Left lung (tissue), 10 donors: Measurements from ENCODE around the gene SPOP. TPM values are rescaled to one million over a fixed set of nuclear protein-coding genes. Genes with fewer than 3 reads are reported as not detected.

Source experiments
- ATAC-seq: fragments of 200-7000 bp; cut with Tn5 transposase; one replicate; pipeline ENCODE4 v1.9.1; 2020; ENCODE audit warnings: moderate library complexity
- DNase-seq, 4 donors: peaks; one replicate each; pipeline ENCODE4 v3.0.0-alpha.2; 2013 to 2020
- H3K27ac ChIP-seq, 2 donors: fragments of 200-600 bp; sonication (generic) in 1 of 2; one replicate each; pipeline versions ENCODE4 v1.5.0 to v1.8.0; 2020 to 2021
- H3K27me3 ChIP-seq, 2 donors: fragments of 200-600 bp; sonication (generic) in 1 of 2; one replicate each; pipeline versions ENCODE4 v1.5.0 to v1.8.0; 2020 to 2021
- H3K36me3 ChIP-seq, 2 donors: fragments of 200-600 bp; sonication (generic) in 1 of 2; one replicate each; pipeline versions ENCODE4 v1.5.0 to v1.8.0; 2020 to 2021
- H3K4me1 ChIP-seq, 2 donors: fragments of 200-600 bp; one replicate each; pipeline ENCODE4 v1.8.0; 2021
- H3K4me3 ChIP-seq, 2 donors: fragments of 200-600 bp; sonication (generic) in 1 of 2; one replicate each; pipeline versions ENCODE4 v1.5.0 to v1.8.0; 2020 to 2021; ENCODE audit warnings: mild to moderate bottlenecking in 1 of 2
- H3K9me3 ChIP-seq, 2 donors: fragments of 200-600 bp; sonication (generic) in 1 of 2; one replicate each; pipeline versions ENCODE4 v1.5.0 to v1.8.0; 2020 to 2021
- CTCF ChIP-seq, 2 donors: fragments of 200-600 bp; sonication (generic) in 1 of 2; IDR thresholded peaks; one replicate each; pipeline versions ENCODE4 v1.5.0 to v1.8.0; 2021; ENCODE audit warnings: antibody characterized with exemption in 2 of 2
- intact Hi-C, 2 donors: fragments of 100-400 bp; cut with DNase I; formaldehyde crosslinking; loops; one replicate each; pipeline versions ENCODE4 v1.11.2 to v1.14.2; 2022
- polyA plus RNA-seq, 6 donors: library from polyadenylated mRNA; unstranded; fragments of 120-200 nt; gene quantifications; one replicate each; pipeline ENCODE4 v1.2.1, GENCODE V29; 2013; ENCODE audit not compliant: insufficient read length in 6 of 6
- total RNA-seq, 2 donors: library from RNA; stranded (reverse); fragmentation: NEBNext Ultra II Directional; extraction: Animal tissue kit (Norgen Biotek cat#: 25700); gene quantifications; one replicate each; pipeline ENCODE4 v1.2.1, GENCODE V29; 2021
- donor health status: DM: no; HTN: yes; CAD: no.
- donor health status: DM: no; HTN: no; CAD: no.

The SPOP gene
- total and polyA plus RNA-seq, 8 donors, result 68.7 to 89.6 (median 79.1) TPM

GRCh38 chr17:49691677-49692191 is 13.8 kb upstream of the SPOP start:
- ATAC-seq, result no peak
- intact Hi-C loops, result loop anchor here in 1 of 2 donors (10.0 kb wide), 1 partner anchor 117 kb away; the partner anchor contains the start of gene NXPH3

GRCh38 chr17:49691086-49691676 is 13.3 kb upstream of the SPOP start:
- DNase-seq (no peak), ATAC-seq (no peak)
- no peaks in the 10 kb centered on the region for H3K36me3 ChIP-seq
- no peaks in the 10 kb centered on the region for H3K9me3 ChIP-seq
- H3K4me1 ChIP-seq, result peaks cover 12 to 40% of the 10 kb centered on the region in 2 donors
- intact Hi-C loops, result loop anchor here in 1 of 2 donors (10.0 kb wide), 1 partner anchor 116 kb away; the partner anchor contains the start of gene NXPH3
- TF ChIP-seq CTCF (IDR thresholded peaks at IDR 0.05), result no peak
- H3K27me3 ChIP-seq, result no peaks in the 10 kb centered on the region
- no peak overlapping the region for H3K4me3 ChIP-seq
- peak overlapping the region; percentile 20 to 34 for H3K27ac ChIP-seq

More at GRCh38 chr17:49691677-49692191, 13.8 kb upstream of the SPOP start:
- Histone ChIP-seq H3K27me3 (no peaks in the 10 kb centered on the region), H3K9me3 (no peaks in the 10 kb centered on the region), H3K36me3 (no peaks in the 10 kb centered on the region), H3K4me3 (no peak overlapping the region), H3K4me1 (peaks cover 12 to 43% of the 10 kb centered on the region in 2 donors), H3K27ac (peak overlapping the region; percentile 20 to 34)
- no peak for TF ChIP-seq CTCF (IDR thresholded peaks at IDR 0.05)
- no peak for DNase-seq

GRCh38 chr17:49690256-49690655 is 12.4 kb upstream of the SPOP start:
- DNase-seq (no peak), ATAC-seq (no peak)
- intact Hi-C loops, result loop anchor here in 1 of 2 donors (10.0 kb wide), 1 partner anchor 115 kb away; the partner anchor contains the start of gene NXPH3
- Histone ChIP-seq H3K27me3 (no peaks in the 10 kb centered on the region), H3K4me1 (peaks cover 9 to 40% of the 10 kb centered on the region in 2 donors), H3K36me3 (no peaks in the 10 kb centered on the region), H3K4me3 (no peak overlapping the region), H3K9me3 (no peaks in the 10 kb centered on the region), H3K27ac (peak overlapping the region; percentile 9 to 16)
- TF ChIP-seq CTCF (IDR thresholded peaks at IDR 0.05), result no peak

- H3K4me3 ChIP-seq, result no peak overlapping the region
- no peaks in the 10 kb centered on the region for H3K36me3 ChIP-seq
- H3K27me3 ChIP-seq, result no peaks in the 10 kb centered on the region
- H3K27ac ChIP-seq, result peak overlapping the region; percentile 76 to 83
- no peaks in the 10 kb centered on the region for H3K9me3 ChIP-seq
- ATAC-seq (no peak), DNase-seq (no peak)
- H3K4me1 ChIP-seq, result peaks cover 8 to 40% of the 10 kb centered on the region in 2 donors
- TF ChIP-seq CTCF (IDR thresholded peaks at IDR 0.05), result no peak
- intact Hi-C loops, result no loop called here
Measured at GRCh38 chr17:49688848-49689247, 11.0 kb upstream of the SPOP start.

GRCh38 chr17:49687878-49688491 is 10.1 kb upstream of the SPOP start:
- peak in 1 of 4 donors; percentile 32 for DNase-seq
- peak; percentile 80 for ATAC-seq
- H3K4me3 ChIP-seq, result peak overlapping the region in 1 of 2 donors; percentile 0

More at GRCh38 chr17:49687878-49688491, 10.1 kb upstream of the SPOP start:
- Histone ChIP-seq H3K36me3 (no peaks in the 10 kb centered on the region), H3K27ac (peak overlapping the region; percentile 76 to 83), H3K27me3 (no peaks in the 10 kb centered on the region), H3K9me3 (no peaks in the 10 kb centered on the region), H3K4me1 (peaks cover 8 to 40% of the 10 kb centered on the region in 2 donors)
- intact Hi-C loops, result no loop called here
- no peak for TF ChIP-seq CTCF (IDR thresholded peaks at IDR 0.05)
